ENCODE measurements around the gene SPAG4.

Gene SPAG4, protein sequence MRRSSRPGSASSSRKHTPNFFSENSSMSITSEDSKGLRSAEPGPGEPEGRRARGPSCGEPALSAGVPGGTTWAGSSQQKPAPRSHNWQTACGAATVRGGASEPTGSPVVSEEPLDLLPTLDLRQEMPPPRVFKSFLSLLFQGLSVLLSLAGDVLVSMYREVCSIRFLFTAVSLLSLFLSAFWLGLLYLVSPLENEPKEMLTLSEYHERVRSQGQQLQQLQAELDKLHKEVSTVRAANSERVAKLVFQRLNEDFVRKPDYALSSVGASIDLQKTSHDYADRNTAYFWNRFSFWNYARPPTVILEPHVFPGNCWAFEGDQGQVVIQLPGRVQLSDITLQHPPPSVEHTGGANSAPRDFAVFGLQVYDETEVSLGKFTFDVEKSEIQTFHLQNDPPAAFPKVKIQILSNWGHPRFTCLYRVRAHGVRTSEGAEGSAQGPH

DNA sequence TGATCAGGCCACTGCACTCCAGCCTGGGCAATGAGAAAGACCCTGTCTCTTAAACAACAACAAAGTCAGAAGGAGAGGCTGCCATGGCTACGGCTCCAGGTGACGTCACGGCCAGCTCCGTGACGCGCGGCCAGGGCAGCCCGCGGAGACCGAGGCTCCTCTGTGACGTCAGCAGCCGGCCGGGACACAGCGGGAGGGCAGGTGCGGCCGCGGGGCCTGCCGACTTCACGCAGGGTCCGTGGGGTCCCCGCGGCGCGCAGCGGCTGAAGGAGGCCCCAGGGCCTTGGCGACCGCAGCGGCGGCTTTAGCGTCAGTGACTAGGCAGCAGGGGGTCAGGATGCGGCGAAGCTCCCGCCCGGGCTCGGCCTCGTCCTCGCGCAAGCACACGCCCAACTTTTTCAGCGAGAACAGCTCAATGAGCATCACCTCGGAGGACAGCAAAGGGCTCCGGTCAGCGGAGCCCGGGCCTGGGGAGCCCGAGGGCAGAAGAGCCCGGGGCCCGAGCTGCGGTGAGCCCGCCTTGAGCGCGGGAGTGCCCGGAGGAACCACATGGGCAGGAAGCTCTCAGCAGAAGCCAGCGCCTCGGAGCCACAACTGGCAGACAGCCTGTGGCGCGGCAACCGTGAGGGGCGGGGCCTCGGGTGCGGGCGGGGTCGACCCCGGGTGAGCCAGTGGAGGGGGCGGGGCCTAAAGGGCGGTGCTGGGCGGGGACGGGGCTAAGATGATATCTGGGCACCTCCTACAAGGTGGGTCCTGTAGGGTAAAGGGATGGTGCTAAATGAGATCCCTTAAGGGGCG lies at the start of gene SPAG4:
TSS of gene SPAG4 (plus strand) at position 163 of the 798 bp plus-strand sequence. CDS start at position 338, 175 bp downstream.
- DNase-seq: peak; percentile 96

DNA sequence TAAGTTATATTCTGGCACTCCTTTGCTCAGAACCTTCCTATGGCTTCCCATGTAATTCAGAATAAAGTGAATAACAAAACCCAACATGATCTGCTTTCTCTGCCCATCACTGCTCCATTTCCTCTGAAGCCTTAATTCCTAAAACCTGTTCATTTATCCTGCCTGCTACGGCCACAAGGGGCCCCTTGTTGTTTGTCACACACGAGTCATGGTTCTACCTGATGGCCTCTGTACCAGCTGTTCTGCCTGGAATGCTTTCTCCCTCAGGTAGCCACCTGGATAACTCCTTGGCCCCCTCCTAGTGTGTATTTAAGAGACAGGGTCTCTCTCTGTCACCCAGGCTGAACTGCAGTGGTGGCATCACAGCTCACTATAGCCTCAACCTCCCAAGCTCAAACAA lies 47.0 kb upstream of the SPAG4 start:
- DNase-seq: no peak

DNA sequence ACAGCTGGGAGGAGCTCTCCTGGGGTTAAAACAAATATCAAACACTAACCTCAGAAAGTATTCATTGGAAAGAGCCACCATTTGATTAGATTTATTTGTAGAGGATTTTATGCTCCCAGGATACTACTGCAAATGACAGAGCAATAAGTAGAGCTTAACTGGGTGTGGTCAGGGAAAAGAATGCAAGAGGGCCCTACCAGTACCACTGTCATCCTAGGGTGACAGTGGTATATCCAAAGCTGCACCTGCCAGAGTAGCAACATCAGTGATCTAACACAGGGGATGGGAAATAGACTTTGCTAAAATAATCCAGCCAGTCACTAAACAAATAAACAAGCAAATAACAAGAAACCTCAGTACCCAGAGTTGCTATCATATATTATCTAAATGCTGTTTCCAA lies 44.1 kb upstream of the SPAG4 start:
- no peak for DNase-seq

DNA sequence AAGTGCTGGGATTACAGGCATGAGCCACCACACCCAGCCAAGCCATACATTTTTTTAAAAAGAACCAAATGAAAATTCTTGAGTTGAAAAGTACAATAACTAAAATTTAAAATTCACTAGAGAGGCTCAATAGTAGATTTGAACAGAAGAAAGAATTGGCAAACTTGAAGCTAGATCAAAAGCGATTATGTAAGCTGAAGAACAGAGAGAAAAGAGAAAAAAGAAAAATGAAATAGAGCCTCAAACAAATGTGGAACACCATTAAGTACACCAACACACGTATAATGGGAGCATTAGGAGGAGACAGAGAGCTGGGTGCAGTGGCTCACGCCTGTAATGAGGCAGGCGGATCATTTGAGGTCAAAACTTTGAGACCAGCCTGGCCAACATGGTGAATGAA lies 42.8 kb upstream of the SPAG4 start:
- DNase-seq: no peak

DNA sequence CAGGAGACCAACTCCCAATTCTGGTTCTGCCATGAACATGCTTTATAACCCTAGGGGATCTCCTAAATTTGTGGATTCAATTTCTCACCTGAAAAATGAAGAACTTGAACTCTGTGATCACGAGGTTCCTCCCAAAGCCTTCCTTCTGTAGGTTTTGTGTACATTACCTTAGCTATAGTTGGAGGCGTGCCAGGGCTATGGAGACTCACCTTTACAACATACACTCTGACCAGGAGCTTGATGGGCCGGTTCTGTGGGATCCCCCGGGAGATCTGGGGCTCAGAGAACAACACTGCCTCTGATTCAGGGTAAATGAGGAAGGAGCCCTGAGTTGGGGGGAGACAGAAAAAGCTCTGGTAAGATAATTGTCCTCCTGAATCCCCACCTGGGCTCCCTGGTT lies 39.7 kb upstream of the SPAG4 start:
- DNase-seq: no peak

DNA sequence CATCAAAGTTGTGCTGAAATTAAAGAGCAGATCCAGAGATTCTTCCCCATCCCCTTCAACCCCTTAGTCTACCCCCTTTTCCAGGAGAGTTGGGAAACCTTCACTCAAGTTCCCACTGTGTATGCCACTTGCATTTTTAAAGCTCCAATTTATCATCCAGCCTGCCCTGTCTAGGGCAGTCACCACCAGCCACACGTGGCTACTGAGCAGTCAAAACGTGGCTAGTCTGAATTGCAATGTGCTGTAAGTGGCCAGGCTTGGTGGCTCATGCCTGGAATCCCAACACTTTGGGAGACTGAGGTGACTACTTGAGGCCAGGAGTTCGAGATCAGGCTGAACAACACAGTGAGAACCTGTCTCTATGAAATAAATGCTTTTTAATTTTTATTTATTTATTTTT lies 38.8 kb upstream of the SPAG4 start:
- DNase-seq: no peak

DNA sequence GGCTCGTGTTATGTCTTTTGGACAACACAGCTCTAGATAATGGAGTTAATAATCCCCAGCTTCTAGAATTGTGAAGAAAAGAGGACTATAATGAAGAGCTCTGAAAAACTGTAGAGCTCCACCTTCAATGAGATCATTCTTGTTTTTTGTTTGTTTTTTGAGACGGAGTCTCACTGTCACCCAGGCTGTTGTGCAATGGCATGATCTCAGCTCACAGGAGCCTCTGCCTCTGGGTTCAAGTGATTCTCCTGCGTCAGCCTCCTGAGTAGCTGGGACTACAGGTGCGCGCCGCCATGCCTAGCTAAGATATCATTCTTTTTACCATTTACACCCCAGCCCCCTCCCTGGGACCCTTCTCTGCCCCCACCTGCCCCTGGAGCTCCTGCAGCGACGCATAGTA lies 37.2 kb upstream of the SPAG4 start:
- DNase-seq: no peak

DNA sequence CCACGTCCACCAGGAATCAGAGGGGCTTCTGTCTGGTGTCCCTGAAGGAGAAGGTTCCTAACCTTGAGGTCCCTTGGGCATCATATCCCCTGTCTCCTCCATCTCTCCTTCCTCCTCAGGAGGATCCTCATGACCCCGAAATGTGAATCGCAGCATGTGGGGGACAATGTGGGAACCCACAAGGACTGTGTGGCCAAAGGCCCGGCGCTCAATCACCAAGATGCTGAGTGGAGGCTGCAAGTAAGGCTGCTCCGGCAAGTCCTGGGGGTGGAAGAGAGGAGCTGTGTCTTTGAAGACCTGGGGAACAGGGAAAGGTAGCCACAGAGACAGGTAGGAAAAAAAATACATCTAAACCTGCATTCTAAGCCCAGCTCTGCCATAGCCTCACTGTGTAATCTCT lies 36.4 kb upstream of the SPAG4 start:
- DNase-seq: no peak

DNA sequence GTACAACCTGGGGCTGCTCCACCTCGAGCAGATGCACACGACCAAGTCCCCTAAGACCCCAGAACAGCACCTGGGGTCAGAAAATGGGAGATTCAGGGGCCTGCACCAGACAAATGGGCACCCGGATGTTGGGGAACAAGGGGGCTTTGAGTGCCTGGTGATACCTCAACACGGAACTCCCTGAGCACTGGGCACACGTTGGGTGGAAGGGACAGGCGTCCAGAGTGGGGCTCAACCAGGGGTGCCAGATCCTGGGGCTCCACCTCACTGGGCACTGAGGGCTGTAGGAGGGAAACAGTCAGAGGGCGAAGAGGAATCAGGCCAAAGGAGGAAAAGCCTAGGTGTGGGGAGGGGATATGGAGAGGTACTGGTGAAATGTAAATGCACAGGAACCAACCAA lies 33.5 kb upstream of the SPAG4 start:
- DNase-seq: no peak

DNA sequence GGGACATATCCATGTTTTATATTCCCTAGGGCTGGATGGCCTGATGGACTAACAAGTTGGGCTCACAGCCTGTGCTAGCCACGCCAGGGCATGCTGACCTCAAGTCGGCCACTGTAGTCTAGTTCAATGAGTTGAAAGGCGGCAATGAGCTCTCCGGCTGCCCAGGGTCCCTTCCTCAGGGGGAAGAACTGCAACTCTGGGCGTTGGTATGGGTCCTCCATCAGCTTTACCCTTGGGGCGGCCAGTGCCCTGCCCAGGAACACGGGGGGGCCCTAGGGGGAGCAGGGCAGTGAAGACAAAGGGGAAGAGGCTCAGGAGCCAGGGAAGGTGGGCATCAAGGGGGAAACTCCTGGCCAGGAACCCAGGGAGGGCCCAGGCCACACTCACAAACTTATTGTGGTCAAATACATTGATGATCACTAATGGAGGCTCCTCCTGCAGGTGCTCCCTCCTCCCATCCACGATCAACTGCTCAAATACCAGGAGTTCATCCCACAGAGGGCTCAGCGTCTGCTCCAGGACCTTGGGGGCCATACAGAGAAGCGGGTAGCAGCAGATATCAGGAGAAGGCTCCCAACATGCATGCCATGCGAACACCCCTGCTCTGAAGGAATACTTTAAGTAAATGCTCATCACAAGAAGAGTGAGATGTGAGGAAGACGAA lies 32.8 kb upstream of the SPAG4 start:
- DNase-seq: no peak

DNA sequence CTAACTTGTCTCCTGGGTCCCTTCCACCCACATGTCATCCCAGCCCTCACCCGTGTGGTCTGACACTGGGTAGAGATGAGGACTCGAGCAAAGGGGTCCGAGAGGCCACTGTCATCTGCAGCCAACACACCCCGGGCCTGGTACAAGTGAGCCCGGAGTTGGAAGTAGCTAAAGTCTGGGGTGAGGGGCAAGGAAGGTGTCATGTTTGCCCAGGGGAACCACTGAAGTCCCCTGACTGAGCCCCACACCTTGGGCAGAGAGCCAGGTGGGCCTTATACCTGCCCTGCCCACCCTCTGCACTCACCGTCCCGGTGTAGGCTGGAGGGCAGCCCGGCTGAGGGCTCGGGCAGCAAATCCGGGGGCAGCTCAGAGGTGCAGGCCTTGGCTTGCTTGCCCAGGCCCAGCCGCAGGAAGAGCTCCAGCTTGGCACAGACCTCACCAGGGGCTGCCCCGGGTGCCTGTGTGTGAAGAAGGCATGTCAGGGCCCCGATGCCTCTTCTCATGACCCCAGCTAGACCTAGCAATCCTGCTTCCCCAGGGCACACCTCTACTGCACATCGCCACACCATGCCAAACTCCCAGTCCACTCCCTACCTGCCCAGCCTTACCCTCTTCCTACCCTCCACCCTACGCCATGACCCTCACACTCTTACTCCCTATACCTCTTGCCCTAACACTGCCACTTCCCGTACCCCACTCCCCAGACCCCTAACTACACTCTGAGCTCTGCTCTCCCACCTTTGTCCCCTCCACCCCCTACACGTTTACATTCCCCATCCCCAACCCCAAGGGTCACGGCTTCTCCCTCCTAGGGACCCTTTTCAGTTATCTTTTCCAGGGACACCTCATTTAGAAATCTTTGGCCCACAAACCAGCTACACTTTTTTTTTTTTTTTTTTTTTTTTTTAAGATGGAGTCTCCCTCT lies 31.7 kb upstream of the SPAG4 start:
- no peak for DNase-seq

DNA sequence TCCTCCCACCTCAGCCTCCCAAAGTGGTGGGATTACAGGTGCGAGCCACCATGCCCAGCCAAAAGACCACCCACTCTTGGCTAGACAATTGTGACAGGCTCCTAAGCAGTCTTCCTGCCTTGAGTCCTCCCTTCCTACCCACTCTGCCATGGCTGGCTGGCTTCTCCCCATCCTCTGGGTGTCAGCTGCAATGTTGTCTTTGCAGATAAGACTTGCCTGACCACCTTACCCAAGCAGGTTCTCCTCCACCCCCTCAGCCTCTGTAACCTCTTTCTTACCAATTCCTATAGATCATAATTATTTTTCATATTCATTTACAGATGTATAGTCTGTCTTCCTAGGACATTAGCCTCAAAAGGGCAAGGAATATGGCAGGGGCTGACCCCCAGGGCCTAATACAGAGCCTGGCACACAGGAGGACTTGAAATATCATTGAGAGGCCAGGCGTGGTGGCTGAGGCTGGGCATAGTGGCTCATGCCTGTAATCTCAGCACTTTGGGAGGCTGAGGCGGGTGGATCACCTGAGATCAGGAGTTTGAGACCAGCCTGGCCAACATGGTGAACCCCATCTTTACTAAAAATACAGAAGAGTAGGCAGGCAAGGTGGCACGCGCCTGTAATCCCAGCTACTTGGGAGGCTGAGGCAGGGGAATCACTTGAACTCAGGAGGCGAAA lies 28.7 kb upstream of the SPAG4 start:
- DNase-seq: no peak

DNA sequence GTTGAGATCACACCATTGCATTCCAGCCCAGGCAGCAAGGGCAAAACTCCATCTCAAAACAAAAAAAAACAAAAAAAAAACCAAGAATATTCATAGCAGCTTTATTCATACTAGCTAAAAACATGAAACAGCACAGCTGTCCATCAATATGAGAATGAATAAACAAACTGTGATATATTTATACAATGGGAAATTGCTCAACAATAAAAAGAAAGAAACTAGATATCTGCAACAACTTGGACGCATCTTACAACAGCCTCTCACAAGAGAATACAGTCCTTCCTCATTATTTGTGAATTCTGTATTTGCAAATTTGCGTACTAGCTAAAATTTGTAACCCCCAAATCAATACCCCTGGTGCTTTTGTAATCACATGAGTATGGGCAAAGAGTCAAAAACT lies 28.2 kb upstream of the SPAG4 start:
- DNase-seq: no peak

DNA sequence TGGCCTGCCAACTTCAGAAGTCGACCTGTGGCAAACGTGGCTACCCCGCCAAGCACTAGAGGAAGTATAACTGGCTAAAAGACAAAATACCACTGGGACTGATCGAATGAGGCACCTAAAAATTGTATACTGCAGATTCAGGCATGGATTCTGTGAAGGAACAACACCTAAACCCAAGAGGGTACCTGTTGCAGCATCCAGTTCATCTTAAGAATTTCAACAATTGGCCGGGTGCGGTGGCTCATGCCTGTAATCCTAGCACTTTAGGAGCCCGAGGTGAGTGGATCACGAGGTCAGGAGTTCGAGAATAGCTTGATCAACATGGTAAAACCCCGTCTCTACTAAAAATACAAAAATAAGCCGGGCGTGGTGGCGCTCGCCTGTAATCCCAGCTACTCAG lies 27.2 kb upstream of the SPAG4 start:
- no peak for DNase-seq

DNA sequence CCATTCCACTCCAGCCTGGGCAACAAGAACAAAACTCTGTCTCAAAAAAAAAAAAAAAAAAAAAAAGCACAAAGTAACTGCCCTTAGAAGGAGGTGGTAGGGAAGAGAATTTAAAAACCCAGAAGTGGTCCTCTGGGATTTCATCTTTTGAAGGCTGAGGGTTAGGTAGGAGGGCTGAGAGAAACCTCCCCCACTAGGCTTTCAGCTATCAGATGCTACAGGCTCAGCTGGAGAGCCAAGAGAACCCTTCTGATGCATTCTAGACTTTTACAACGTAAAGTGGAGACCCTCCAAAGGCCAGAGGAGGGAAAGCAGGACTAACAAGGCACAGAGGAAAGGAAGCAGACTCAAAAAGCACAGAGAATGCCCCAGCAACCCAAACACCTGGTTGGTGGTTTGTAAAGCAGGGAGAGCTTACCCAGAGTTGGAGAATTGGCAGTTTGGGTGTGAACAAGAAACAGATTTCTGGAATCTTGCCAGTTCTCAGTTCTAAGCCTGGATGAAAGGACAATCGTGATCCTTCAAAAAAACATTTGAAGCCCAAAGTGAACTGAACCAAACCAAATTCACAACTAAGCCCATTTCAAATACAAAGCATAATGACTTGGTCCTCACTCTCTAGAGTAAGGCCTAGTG lies 23.2 kb upstream of the SPAG4 start:
- no peak for DNase-seq

DNA sequence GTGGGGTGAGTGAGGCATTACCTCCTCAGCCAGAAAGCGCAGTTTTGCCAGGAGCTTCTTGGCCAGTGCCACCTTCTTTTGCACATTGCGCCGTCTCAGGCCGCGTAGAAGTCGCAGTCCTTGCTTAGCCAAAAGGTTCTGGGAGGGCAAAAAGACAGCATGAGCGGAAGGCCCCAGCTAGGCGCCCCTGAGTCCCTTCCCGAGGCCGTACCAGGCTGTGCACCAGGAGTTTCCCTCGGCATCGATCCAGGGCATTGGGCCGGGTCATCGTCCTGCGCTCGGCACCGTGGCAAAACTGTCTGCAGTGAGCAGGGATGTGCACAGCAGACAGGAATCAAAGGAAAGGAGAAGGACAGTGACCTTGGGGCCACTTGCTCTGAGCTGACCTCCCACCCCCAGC lies 20.2 kb upstream of the SPAG4 start:
- DNase-seq: no peak

DNA sequence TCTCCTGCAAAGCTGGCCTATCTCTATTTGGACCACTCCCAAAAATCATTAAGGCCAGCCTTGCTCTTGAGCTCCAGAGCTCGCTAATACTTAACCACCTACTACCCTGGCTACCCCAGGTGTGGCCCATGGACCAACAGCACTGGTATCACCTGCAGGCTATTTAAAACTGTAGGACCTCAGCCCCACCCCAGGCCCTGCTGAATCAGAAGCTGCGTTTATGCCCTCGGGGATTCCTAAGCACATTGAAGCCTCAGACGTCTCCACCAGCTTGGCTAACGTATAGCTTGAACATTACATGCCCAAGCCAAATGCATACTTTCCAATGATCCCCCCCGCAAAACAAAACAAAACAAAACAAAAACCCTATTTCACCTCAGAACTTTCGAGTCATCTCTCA lies 19.7 kb upstream of the SPAG4 start:
- DNase-seq: no peak

DNA sequence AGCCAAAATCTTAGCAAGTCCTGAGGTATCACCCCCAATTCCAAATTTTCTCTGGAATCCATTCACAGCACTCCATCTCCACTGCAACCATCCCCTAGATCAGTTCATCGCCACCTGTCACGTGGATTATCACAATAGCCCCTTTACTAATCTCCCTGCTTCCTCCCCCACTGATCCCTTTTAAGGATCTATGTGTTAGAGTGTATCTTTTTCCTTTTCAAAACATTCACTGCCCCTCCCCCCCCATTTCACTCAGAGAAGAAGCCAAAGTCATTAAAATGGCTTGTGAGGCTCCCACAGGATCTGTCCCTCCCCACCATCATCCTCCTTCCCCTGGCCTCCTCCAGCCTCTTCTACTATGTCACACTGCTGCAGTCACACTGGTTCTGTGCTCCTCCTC lies 18.4 kb upstream of the SPAG4 start:
- DNase-seq: no peak

DNA sequence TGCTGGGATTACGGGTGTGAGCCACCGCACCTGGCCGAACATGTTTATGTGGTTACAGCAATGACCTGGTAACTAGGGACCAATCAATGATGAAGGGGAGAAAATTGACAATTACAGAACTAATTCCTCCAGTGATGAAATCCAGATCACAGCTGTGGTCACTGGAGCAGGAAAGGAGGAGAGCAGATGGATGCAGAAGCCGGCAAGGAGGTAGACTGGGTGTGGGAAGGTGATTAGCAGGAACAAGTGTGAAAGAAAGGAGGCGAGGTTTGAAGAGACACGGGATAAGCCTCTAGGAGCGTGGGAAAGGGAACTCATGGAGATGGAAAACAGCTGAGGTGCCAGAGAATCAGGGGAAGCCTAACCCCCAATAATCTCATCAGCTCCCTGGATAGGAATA lies 17.2 kb upstream of the SPAG4 start:
- no peak for DNase-seq

DNA sequence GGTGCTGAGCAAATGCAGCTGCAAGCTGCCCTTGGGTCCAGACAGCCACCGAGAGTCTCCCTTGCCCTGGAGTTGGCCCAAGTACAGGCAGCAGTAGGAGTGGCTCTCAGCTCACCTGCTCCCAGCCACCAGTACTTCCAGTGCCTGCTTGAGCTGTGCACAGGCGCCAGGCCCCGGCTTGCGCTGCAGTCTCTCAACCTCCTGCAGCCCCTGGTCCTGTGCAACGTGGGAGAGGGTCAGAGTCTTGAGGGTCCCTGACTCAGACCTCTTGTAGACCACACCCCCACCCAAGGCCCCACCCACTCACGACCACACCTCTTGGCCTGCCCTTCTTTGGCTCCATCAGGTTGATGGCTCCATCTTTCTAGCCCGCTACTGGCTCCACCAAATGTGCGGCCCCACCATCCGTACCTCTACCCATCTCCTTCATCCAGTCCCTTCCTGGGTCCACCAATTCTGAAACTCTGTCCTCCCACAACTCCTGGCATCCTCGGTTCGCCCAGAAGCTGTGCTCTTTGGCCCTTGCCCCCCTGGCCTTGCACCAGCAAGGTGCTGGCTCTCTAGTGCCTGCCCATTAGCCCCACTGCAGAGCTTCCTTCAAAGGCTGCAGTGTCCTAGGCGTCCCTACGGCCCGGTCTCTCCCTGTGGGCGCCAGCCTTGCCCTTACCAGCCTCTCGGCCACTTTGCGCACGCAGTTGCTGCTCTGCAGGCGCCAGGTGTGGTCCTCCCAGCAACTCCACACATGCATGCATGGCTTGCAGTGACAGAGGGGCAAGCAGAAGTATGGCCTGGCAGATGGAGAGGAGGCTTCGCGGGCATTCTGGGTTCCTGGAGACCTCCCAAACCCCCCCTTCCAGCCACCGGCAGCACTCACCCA lies 16.5 kb upstream of the SPAG4 start:
- no peak for DNase-seq

DNA sequence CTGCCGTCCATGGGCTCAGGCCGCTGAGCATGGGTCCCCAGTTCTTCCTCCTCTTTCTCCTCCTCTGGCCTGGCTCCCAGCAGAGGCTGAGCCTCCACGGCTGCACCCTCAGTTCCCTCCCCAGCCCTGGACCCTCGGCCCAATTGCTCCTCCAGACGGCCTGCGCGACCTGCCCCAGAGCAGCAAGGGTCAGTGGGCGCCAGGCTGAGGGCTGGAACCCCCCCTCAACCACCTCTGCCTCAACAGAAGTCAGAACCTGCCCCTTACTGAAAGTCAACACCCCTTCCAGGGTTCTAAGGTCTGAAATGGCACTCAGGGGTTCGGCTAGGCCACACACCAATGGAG lies 15.9 kb upstream of the SPAG4 start:
- no peak for DNase-seq

All from NCI-H2081 treated with DMSO at 0.1 percent for 48 hours (cell line).